Fibroblast of pulmonary artery (primary cell): ENCODE data around the gene TRIM29.

ENCODE experiments used
- DNase-seq: peaks from one replicate; pipeline ENCODE4 v3.0.0-alpha.2; 2010; ENCODE audit warnings: low read depth
- H3K4me3 ChIP-seq: replicated peaks from 2 replicates; pipeline ENCODE4 v1.5.1; 2011; ENCODE audit warnings: low read depth, mild to moderate bottlenecking, control low read depth, low read length, moderate library complexity
- CTCF ChIP-seq: IDR thresholded peaks from 2 replicates; pipeline ENCODE4 v1.5.1; 2011; ENCODE audit warnings: mild to moderate bottlenecking, control low read depth, low read length, inconsistent platforms; ENCODE audit errors: missing control alignments

The TRIM29 gene

DNA sequence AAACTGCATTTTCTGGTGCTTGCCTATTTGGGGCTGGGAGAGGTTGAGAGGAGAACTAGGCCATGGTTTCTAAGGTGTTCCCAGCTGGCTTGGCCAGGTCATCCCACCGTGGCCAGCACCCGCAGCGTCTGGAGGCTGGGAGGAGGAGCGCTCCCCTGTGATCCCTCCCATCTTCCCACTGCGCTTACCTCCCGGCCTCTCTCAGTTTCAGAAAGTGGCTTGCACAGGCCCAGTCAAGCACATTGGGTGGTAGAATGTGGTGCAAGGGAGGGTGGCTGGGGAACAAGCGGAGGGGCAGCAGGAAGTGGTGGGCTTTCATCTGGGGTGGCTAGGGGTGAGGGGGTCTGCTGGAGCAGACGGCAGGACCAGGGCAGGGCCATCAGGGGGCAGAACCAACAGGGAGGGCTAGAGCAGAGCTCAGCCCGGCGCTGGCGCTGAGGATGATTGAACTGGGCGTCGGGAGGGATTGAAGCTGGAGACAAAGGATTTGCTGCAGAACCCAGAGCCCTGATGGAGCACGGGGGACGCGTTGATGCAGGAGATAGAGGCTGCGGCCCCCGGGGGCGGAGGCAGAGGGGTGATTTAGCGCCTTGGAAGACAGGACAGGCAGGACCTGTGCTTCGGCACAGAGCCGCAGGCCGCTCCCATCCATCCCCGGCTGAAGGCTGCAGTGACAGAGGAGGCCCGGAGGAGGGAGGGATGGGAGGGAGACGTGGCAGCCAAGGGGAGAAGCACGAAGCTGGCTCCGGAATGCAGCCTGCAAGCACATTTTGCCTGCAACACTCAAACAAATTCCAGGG lies 76.0 kb downstream of the TRIM29 start:
- no peak for TF ChIP-seq CTCF
- H3K4me3 ChIP-seq, result no peak overlapping the region
- no peak for DNase-seq
